Activated CD4-positive, alpha-beta memory T cell treated with anti-CD3 and anti-CD28 coated beads for 36 hours (primary cell): ENCODE data around the gene WASL. TPM values are rescaled to one million over a fixed set of nuclear protein-coding genes. Genes with fewer than 3 reads are reported as not detected.
"Not testable (repeated sequence)": the region's sequence is repeated elsewhere in the genome, so short reads cannot be mapped to it uniquely, and the experiment has no call there.

Source experiments
- CTCF ChIA-PET: fragments of 350-600 bp; sonication (Branson Sonifier 250); formaldehyde crosslinking; loops from one replicate; lab custom pipeline; 2021; ENCODE audit warnings: antibody characterized with exemption, inconsistent platforms; lab: Charles Lee
- POLR2A ChIA-PET: fragments of 350-600 bp; sonication (Branson Sonifier 250); formaldehyde crosslinking; loops from one replicate; lab custom pipeline; 2021; ENCODE audit warnings: antibody characterized with exemption; lab: Charles Lee
- DNase-seq: peaks from one replicate; pipeline ENCODE4 v3.0.0-alpha.2; 2020
- H3K27ac Mint-ChIP-seq: one replicate; pipeline ENCODE4 v1.8.0; 2021; ENCODE audit warnings: mixed read lengths
- H3K27me3 Mint-ChIP-seq: one replicate; pipeline ENCODE4 v1.8.0; 2021; ENCODE audit warnings: mixed read lengths
- H3K36me3 Mint-ChIP-seq: one replicate; pipeline ENCODE4 v1.8.0; 2021; ENCODE audit warnings: mixed read lengths
- H3K4me1 Mint-ChIP-seq: one replicate; pipeline ENCODE4 v1.8.0; 2021; ENCODE audit warnings: low read depth, mixed read lengths
- H3K4me3 Mint-ChIP-seq: one replicate; pipeline ENCODE4 v1.8.0; 2021; ENCODE audit warnings: mild to moderate bottlenecking, mixed read lengths
- H3K9me3 Mint-ChIP-seq: one replicate; pipeline ENCODE4 v1.8.0; 2021; ENCODE audit warnings: mixed read lengths
- intact Hi-C: fragments of 100-400 bp; cut with micrococcal nuclease; formaldehyde crosslinking; loops from one replicate; pipeline ENCODE4 v1.15.1; 2023
- total RNA-seq, 2 experiments: library from RNA; stranded (reverse); gene quantifications; one replicate each; pipeline ENCODE4 v1.2.3, GENCODE V29; 2021

WASL gene
- total RNA-seq, 2 experiments from 2014 or later: 5.1 to 5.9 TPM

GRCh38 chr7:123727071-123727837, 21.5 kb downstream of the WASL start:
- Mint-ChIP-seq H3K27me3 (no peaks in the 10 kb centered on the region), H3K27ac (no peak overlapping the region), H3K36me3 (peaks cover 11% of the 10 kb centered on the region), H3K9me3 (peaks cover 3% of the 10 kb centered on the region), H3K4me3 (no peak overlapping the region), H3K4me1 (peaks cover 41% of the 10 kb centered on the region)
- POLR2A ChIA-PET: no interaction called here
- no peak for DNase-seq
- CTCF ChIA-PET: no interaction called here
- intact Hi-C loops: no loop called here

GRCh38 chr7:123725586-123726171, 23.1 kb downstream of the WASL start:
- Mint-ChIP-seq H3K4me3 (no peak overlapping the region), H3K9me3 (peaks cover 2% of the 10 kb centered on the region), H3K27ac (no peak overlapping the region), H3K27me3 (no peaks in the 10 kb centered on the region), H3K4me1 (peaks cover 39% of the 10 kb centered on the region), H3K36me3 (peaks cover 8% of the 10 kb centered on the region)
- intact Hi-C loops: no loop called here
- ChIA-PET POLR2A (no interaction called here), CTCF (no interaction called here)
- DNase-seq: no peak

- Mint-ChIP-seq H3K27me3 (no peaks in the 10 kb centered on the region), H3K27ac (no peak overlapping the region), H3K36me3 (peaks cover 8% of the 10 kb centered on the region), H3K4me1 (peaks cover 38% of the 10 kb centered on the region), H3K4me3 (no peak overlapping the region), H3K9me3 (no peaks in the 10 kb centered on the region)
- CTCF ChIA-PET: no interaction called here
- DNase-seq: no peak
- intact Hi-C loops: no loop called here
- POLR2A ChIA-PET: no interaction called here
Observed at GRCh38 chr7:123724817-123725253, 24.0 kb downstream of the WASL start.

- Mint-ChIP-seq H3K4me1 (peaks cover 47% of the 10 kb centered on the region), H3K4me3 (no peak overlapping the region)
- intact Hi-C loops: no loop called here
Observed at GRCh38 chr7:123723913-123724312, 24.9 kb downstream of the WASL start.

GRCh38 chr7:123720527-123720926, 28.3 kb downstream of the WASL start:
- H3K4me3 Mint-ChIP-seq, H3K36me3 Mint-ChIP-seq, H3K27me3 Mint-ChIP-seq, DNase-seq, H3K27ac Mint-ChIP-seq, intact Hi-C loops, POLR2A ChIA-PET, H3K9me3 Mint-ChIP-seq: not testable (repeated sequence)
- H3K4me1 Mint-ChIP-seq: peaks cover 38% of the 10 kb centered on the region
- CTCF ChIA-PET: interaction anchor here (0.6 to 1.4 kb wide), 2 partner anchors 139 to 145 kb away, joined by 3 read pairs; no protein-coding TSS in a partner anchor

More at GRCh38 chr7:123723913-123724312, 24.9 kb downstream of the WASL start:
- ChIA-PET POLR2A (no interaction called here), CTCF (interaction anchor here (0.9 to 1.2 kb wide), 2 partner anchors 25 to 100 kb away, joined by 3 to 4 read pairs; partner anchors contain the start of gene WASL)
- no peak for DNase-seq
- no peak overlapping the region for H3K27ac Mint-ChIP-seq
- no peaks in the 10 kb centered on the region for H3K9me3 Mint-ChIP-seq
- H3K27me3 Mint-ChIP-seq: no peaks in the 10 kb centered on the region
- H3K36me3 Mint-ChIP-seq: peaks cover 8% of the 10 kb centered on the region

- Mint-ChIP-seq H3K9me3 (no peaks in the 10 kb centered on the region), H3K4me3 (no peak overlapping the region), H3K27me3 (no peaks in the 10 kb centered on the region), H3K4me1 (peaks cover 43% of the 10 kb centered on the region), H3K36me3 (peaks cover 1% of the 10 kb centered on the region), H3K27ac (no peak overlapping the region)
- CTCF ChIA-PET: interaction anchor here (2.2 kb wide), 1 partner anchor 18 kb away, joined by 6 read pairs; no protein-coding TSS in a partner anchor
- no peak for DNase-seq
- intact Hi-C loops: no loop called here
- POLR2A ChIA-PET: no interaction called here
Observed at GRCh38 chr7:123719197-123719721, 29.5 kb downstream of the WASL start.

GRCh38 chr7:123718773-123719172, 30.0 kb downstream of the WASL start:
- intact Hi-C loops: no loop called here
- Mint-ChIP-seq H3K4me3 (no peak overlapping the region), H3K36me3 (peaks cover 1% of the 10 kb centered on the region), H3K9me3 (no peaks in the 10 kb centered on the region), H3K27me3 (no peaks in the 10 kb centered on the region), H3K27ac (no peak overlapping the region), H3K4me1 (peaks cover 46% of the 10 kb centered on the region)
- ChIA-PET CTCF (interaction anchor here (2.2 kb wide), 1 partner anchor 17 kb away, joined by 6 read pairs; no protein-coding TSS in a partner anchor), POLR2A (no interaction called here)
- DNase-seq: no peak

GRCh38 chr7:123717689-123718088, 31.1 kb downstream of the WASL start:
- DNase-seq: no peak
- Mint-ChIP-seq H3K4me3 (no peak overlapping the region), H3K36me3 (peaks cover 1% of the 10 kb centered on the region), H3K4me1 (peaks cover 54% of the 10 kb centered on the region), H3K27ac (no peak overlapping the region), H3K9me3 (no peaks in the 10 kb centered on the region), H3K27me3 (no peaks in the 10 kb centered on the region)
- intact Hi-C loops: no loop called here
- ChIA-PET CTCF (interaction anchor here (0.7 to 2.2 kb wide), 6 partner anchors 16 to 154 kb away, joined by 3 to 6 read pairs (median 4); no protein-coding TSS in a partner anchor), POLR2A (no interaction called here)

- CTCF ChIA-PET: interaction anchor here (0.7 to 1.4 kb wide), 6 partner anchors 16 to 155 kb away, joined by 3 to 6 read pairs (median 4); no protein-coding TSS in a partner anchor
- POLR2A ChIA-PET: no interaction called here
- H3K4me1 Mint-ChIP-seq: peaks cover 60% of the 10 kb centered on the region
- H3K9me3 Mint-ChIP-seq: no peaks in the 10 kb centered on the region
- no peak overlapping the region for H3K4me3 Mint-ChIP-seq
- DNase-seq: no peak
- H3K36me3 Mint-ChIP-seq: peaks cover 1% of the 10 kb centered on the region
- no peaks in the 10 kb centered on the region for H3K27me3 Mint-ChIP-seq
- no peak overlapping the region for H3K27ac Mint-ChIP-seq
- intact Hi-C loops: no loop called here
Observed at GRCh38 chr7:123716877-123717276, 31.9 kb downstream of the WASL start.

- intact Hi-C loops: no loop called here
- H3K4me3 Mint-ChIP-seq: no peak overlapping the region
- POLR2A ChIA-PET: no interaction called here
Observed at GRCh38 chr7:123715799-123716198, 33.0 kb downstream of the WASL start.

GRCh38 chr7:123715198-123715597, 33.6 kb downstream of the WASL start:
- no peak overlapping the region for H3K4me3 Mint-ChIP-seq
- H3K27me3 Mint-ChIP-seq: no peaks in the 10 kb centered on the region
- ChIA-PET CTCF (no interaction called here), POLR2A (no interaction called here)
- intact Hi-C loops: no loop called here
- peaks cover 1% of the 10 kb centered on the region for H3K36me3 Mint-ChIP-seq
- H3K9me3 Mint-ChIP-seq: no peaks in the 10 kb centered on the region
- H3K27ac Mint-ChIP-seq: no peak overlapping the region
- H3K4me1 Mint-ChIP-seq: peaks cover 72% of the 10 kb centered on the region
- no peak for DNase-seq

More at GRCh38 chr7:123715799-123716198, 33.0 kb downstream of the WASL start:
- Mint-ChIP-seq H3K36me3 (peaks cover 1% of the 10 kb centered on the region), H3K4me1 (peaks cover 67% of the 10 kb centered on the region), H3K27ac (no peak overlapping the region), H3K9me3 (no peaks in the 10 kb centered on the region), H3K27me3 (no peaks in the 10 kb centered on the region)
- no peak for DNase-seq
- CTCF ChIA-PET: no interaction called here
